CD4-positive, alpha-beta T cell treated with Interleukin-17A for 4 hours (primary cell): ENCODE results near the gene GPD1.
"Not testable (repeated sequence)": the region's sequence is repeated elsewhere in the genome, so short reads cannot be mapped to it uniquely, and the experiment has no call there.

Experiments used
- DNase-seq: peaks from one replicate; pipeline ENCODE4 v3.0.0-alpha.2; 2020; ENCODE audit warnings: mixed read lengths

Gene GPD1

GRCh38 chr12:50074936-50075807, 28.6 kb upstream of the GPD1 start:
- peak; percentile 88 for DNase-seq

GRCh38 chr12:50075808-50076170, 28.0 kb upstream of the GPD1 start:
- no peak for DNase-seq

- DNase-seq, result no peak
Measured at GRCh38 chr12:50077099-50077498, 26.7 kb upstream of the GPD1 start.

GRCh38 chr12:50078281-50078680, 25.5 kb upstream of the GPD1 start:
- DNase-seq, result no peak

GRCh38 chr12:50079771-50080170, 24.0 kb upstream of the GPD1 start:
- DNase-seq, result no peak

GRCh38 chr12:50081096-50081808, 22.6 kb upstream of the GPD1 start:
- no peak for DNase-seq

GRCh38 chr12:50082644-50083043, 21.2 kb upstream of the GPD1 start:
- DNase-seq, result no peak

GRCh38 chr12:50083301-50083700, 20.5 kb upstream of the GPD1 start:
- no peak for DNase-seq

GRCh38 chr12:50084409-50084774, 19.4 kb upstream of the GPD1 start:
- DNase-seq, result not testable (repeated sequence)

GRCh38 chr12:50084775-50085614, 18.8 kb upstream of the GPD1 start, which contains the start of gene SMARCD1:
Gene SMARCD1, plus strand, starts transcription at chr12:50085342. Its CDS starts 28 bp downstream, at chr12:50085370.
- DNase-seq, result peak; percentile 92

GRCh38 chr12:50085615-50086072, 18.2 kb upstream of the GPD1 start:
- no peak for DNase-seq

GRCh38 chr12:50086148-50086547, 17.7 kb upstream of the GPD1 start:
- DNase-seq, result no peak

GRCh38 chr12:50087151-50087550, 16.7 kb upstream of the GPD1 start:
- no peak for DNase-seq

- no peak for DNase-seq
Measured at GRCh38 chr12:50087995-50088394, 15.8 kb upstream of the GPD1 start.

- peak; percentile 67 for DNase-seq
Measured at GRCh38 chr12:50088577-50089335, 15.1 kb upstream of the GPD1 start.

GRCh38 chr12:50089730-50090129, 14.1 kb upstream of the GPD1 start:
- DNase-seq, result no peak

- no peak for DNase-seq
Measured at GRCh38 chr12:50090391-50090790, 13.4 kb upstream of the GPD1 start.

- DNase-seq, result no peak
Measured at GRCh38 chr12:50097952-50098351, 5.9 kb upstream of the GPD1 start.

GRCh38 chr12:50099302-50100008, 4.4 kb upstream of the GPD1 start:
- no peak for DNase-seq

GRCh38 chr12:50100561-50100960, 3.2 kb upstream of the GPD1 start:
- no peak for DNase-seq

GRCh38 chr12:50101663-50102062, 2.1 kb upstream of the GPD1 start:
- DNase-seq, result no peak

- no peak for DNase-seq
Measured at GRCh38 chr12:50102131-50102531, 1.7 kb upstream of the GPD1 start.
